HepG2 (cell line): Measurements from ENCODE around the gene ZMYM4.

ENCODE experiments used
- ATF4 ChIP-seq, 2 experiments: fragments of 450-650 bp in 1 of 2; sonication (generic) in 1 of 2; formaldehyde crosslinking; IDR thresholded peaks; 2 replicates each; pipeline versions ENCODE4 v1.5.0 to v1.8.0; 2020 to 2022; ENCODE audit warnings: mild to moderate bottlenecking in 1 of 2, missing genetic modification reagents in 1 of 2
- CREB1 ChIP-seq, 2 experiments: fragments of 450-650 bp in 1 of 2; IDR thresholded peaks; 2 replicates each; pipeline ENCODE4 v1.6.1; 2016 to 2017; ENCODE audit warnings: control low read depth in 1 of 2, mild to moderate bottlenecking in 1 of 2, missing compliant biosample characterization in 1 of 2, missing genetic modification characterization in 1 of 2
- CTCF ChIP-seq: sonication (generic); formaldehyde crosslinking; IDR thresholded peaks from 2 replicates; pipeline ENCODE4 v1.5.0; 2020; ENCODE audit warnings: mild to moderate bottlenecking, missing genetic modification reagents, moderate library complexity
- KAT2B ChIP-seq: fragments of 150-350 bp; IDR thresholded peaks from 2 replicates; pipeline ENCODE4 v1.6.1; 2014; ENCODE audit warnings: low read depth, low read length, borderline replicate concordance
- NCOA2 ChIP-seq: sonication (generic); formaldehyde crosslinking; IDR thresholded peaks from 2 replicates; pipeline ENCODE4 v1.8.0; 2022; ENCODE audit warnings: inconsistent platforms
- POLR2A ChIP-seq, 2 experiments: IDR thresholded peaks; 2 replicates each; pipeline ENCODE4 v1.6.1; 2011; ENCODE audit warnings: low read depth in 2 of 2, low read length in 2 of 2, mild to moderate bottlenecking in 1 of 2, moderate library complexity in 1 of 2; ENCODE audit not compliant: insufficient read depth in 1 of 2
- POLR2AphosphoS2 ChIP-seq: IDR thresholded peaks from 2 replicates; pipeline ENCODE4 v1.6.1; 2011; ENCODE audit warnings: low read depth, low read length, improper control_type of control experiment
- SALL2 ChIP-seq: sonication (generic); formaldehyde crosslinking; IDR thresholded peaks from 2 replicates; pipeline ENCODE4 v1.8.1; 2023; ENCODE audit warnings: mild to moderate bottlenecking, missing genetic modification reagents, inconsistent platforms
- SOX13 ChIP-seq, 3 experiments: fragments of 450-650 bp in 1 of 3; sonication (generic) in 1 of 3; formaldehyde crosslinking in 1 of 3; IDR thresholded peaks in 2 of 3; conservative IDR thresholded peaks in 1 of 3; 2 replicates each; pipeline versions ENCODE4 v1.5.0 to v1.6.1; 2016 to 2020; ENCODE audit warnings: antibody characterized with exemption in 1 of 3, mild to moderate bottlenecking in 1 of 3, missing compliant biosample characterization in 1 of 3, missing genetic modification reagents in 1 of 3, moderate library complexity in 1 of 3
- SP4 ChIP-seq: sonication (generic); formaldehyde crosslinking; IDR thresholded peaks from 2 replicates; pipeline ENCODE4 v1.8.1; 2023; ENCODE audit warnings: mild to moderate bottlenecking, missing genetic modification reagents
- STAG1 ChIP-seq: sonication (generic); formaldehyde crosslinking; IDR thresholded peaks from 2 replicates; pipeline ENCODE4 v1.4.0; 2020; ENCODE audit warnings: missing genetic modification reagents
- ZNF546 ChIP-seq: sonication (generic); formaldehyde crosslinking; conservative IDR thresholded peaks from 2 replicates; pipeline ENCODE4 v1.8.1; 2023; ENCODE audit warnings: mild to moderate bottlenecking, missing genetic modification reagents
- TF ChIP-seq, protein P1 (sequence below): IDR thresholded peaks from 2 replicates; pipeline ENCODE4 v1.6.1; 2012; ENCODE audit warnings: inconsistent platforms

- TF ChIP-seq, protein P1, sequence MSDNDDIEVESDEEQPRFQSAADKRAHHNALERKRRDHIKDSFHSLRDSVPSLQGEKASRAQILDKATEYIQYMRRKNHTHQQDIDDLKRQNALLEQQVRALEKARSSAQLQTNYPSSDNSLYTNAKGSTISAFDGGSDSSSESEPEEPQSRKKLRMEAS: no peak
- TF ChIP-seq SOX13 (IDR thresholded peaks at IDR 0.05) (no peak), SOX13 (CRISPR knock-in tag; conservative IDR thresholded peaks at IDR 0.05 in 1 of 2, IDR thresholded peaks at IDR 0.05 in 1 of 2) (no peak), POLR2A (IDR thresholded peaks at IDR 0.05; ENCODE audit: insufficient read depth in 1 of 2, low read depth in 2 of 2, low read length in 2 of 2) (no peak), SALL2 (CRISPR knock-in tag) (no peak), POLR2AphosphoS2 (no peak), SP4 (CRISPR knock-in tag) (no peak), ZNF546 (CRISPR knock-in tag) (no peak), ATF4 (CRISPR knock-in tag; IDR thresholded peaks at IDR 0.05) (no peak), NCOA2 (no peak), CTCF (CRISPR knock-in tag) (no peak), CREB1 (IDR thresholded peaks at IDR 0.05) (no peak), CREB1 (CRISPR knock-in tag; IDR thresholded peaks at IDR 0.05) (no peak), KAT2B (no peak), STAG1 (CRISPR knock-in tag) (no peak)
Observed at GRCh38 chr1:35270836-35271235, 2.3 kb downstream of the ZMYM4 start.
